Measurements from ENCODE around the gene FOXJ3.

FOXJ3 gene

DNA sequence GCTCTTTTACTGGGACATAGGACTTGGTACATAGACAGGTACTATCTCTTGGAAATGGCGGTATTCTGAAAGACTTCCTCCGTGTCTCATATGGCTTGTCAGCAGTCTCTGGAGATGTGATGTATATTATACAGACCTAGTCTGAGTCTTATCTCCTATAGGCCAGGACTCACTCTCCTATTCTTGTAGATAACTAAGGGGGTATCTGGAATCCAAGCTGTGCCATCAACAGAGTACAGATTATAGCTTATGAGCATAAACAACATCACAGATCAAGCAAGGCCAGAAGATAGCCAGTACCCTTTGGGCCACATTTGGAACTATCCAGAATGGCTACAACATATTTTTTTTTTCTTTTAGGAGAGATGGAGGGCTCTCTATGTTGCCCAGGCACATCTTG lies 29.5 kb upstream of the FOXJ3 start:
- H3K27me3 ChIP-seq (ENCODE audit: control insufficient read depth in 5 of 5, insufficient read depth in 4 of 5, low read length in 5 of 5) = peaks cover 0 to 4% (median 0%) of the 10 kb centered on the region in 5 donors
- no peak overlapping the region for H3K9ac ChIP-seq (ENCODE audit: low read length in 5 of 5)
- H3K36me3 ChIP-seq (ENCODE audit: control insufficient read depth in 5 of 5, insufficient read depth in 5 of 5, low read length in 5 of 5) = no peaks in the 10 kb centered on the region
- no peak overlapping the region for H3K4me3 ChIP-seq (ENCODE audit: low read depth in 1 of 5, low read length in 5 of 5)
- no peaks in the 10 kb centered on the region for H3K4me1 ChIP-seq (ENCODE audit: control insufficient read depth in 5 of 5, insufficient read depth in 5 of 5, low read length in 5 of 5)
- no peaks in the 10 kb centered on the region for H3K9me3 ChIP-seq (ENCODE audit: control insufficient read depth in 5 of 5, low read length in 5 of 5)
- no peak overlapping the region for H3K27ac ChIP-seq (ENCODE audit: low read depth, low read length)

GRCh38 chr1:42364089-42364488 lies 29.1 kb upstream of the FOXJ3 start:
- Histone ChIP-seq H3K27ac (ENCODE audit: low read depth, low read length) (no peak overlapping the region), H3K4me1 (ENCODE audit: control insufficient read depth in 5 of 5, insufficient read depth in 5 of 5, low read length in 5 of 5) (no peaks in the 10 kb centered on the region), H3K4me3 (ENCODE audit: low read depth in 1 of 5, low read length in 5 of 5) (no peak overlapping the region), H3K36me3 (ENCODE audit: control insufficient read depth in 5 of 5, insufficient read depth in 5 of 5, low read length in 5 of 5) (no peaks in the 10 kb centered on the region), H3K9me3 (ENCODE audit: control insufficient read depth in 5 of 5, low read length in 5 of 5) (no peaks in the 10 kb centered on the region), H3K9ac (ENCODE audit: low read length in 5 of 5) (no peak overlapping the region), H3K27me3 (ENCODE audit: control insufficient read depth in 5 of 5, insufficient read depth in 4 of 5, low read length in 5 of 5) (no peaks in the 10 kb centered on the region)

- Histone ChIP-seq H3K4me3 (ENCODE audit: low read depth in 1 of 5, low read length in 5 of 5) (no peak overlapping the region), H3K4me1 (ENCODE audit: control insufficient read depth in 5 of 5, insufficient read depth in 5 of 5, low read length in 5 of 5) (no peaks in the 10 kb centered on the region), H3K9me3 (ENCODE audit: control insufficient read depth in 5 of 5, low read length in 5 of 5) (no peaks in the 10 kb centered on the region), H3K9ac (ENCODE audit: low read length in 5 of 5) (no peak overlapping the region), H3K36me3 (ENCODE audit: control insufficient read depth in 5 of 5, insufficient read depth in 5 of 5, low read length in 5 of 5) (no peaks in the 10 kb centered on the region), H3K27me3 (ENCODE audit: control insufficient read depth in 5 of 5, insufficient read depth in 4 of 5, low read length in 5 of 5) (no peaks in the 10 kb centered on the region), H3K27ac (ENCODE audit: low read depth, low read length) (no peak overlapping the region)
Observed at GRCh38 chr1:42359466-42359865, 24.4 kb upstream of the FOXJ3 start.

GRCh38 chr1:42358791-42359190 lies 23.8 kb upstream of the FOXJ3 start:
- H3K9me3 ChIP-seq (ENCODE audit: control insufficient read depth in 5 of 5, low read length in 5 of 5) = no peaks in the 10 kb centered on the region
- H3K4me3 ChIP-seq (ENCODE audit: low read depth in 1 of 5, low read length in 5 of 5) = no peak overlapping the region
- H3K27me3 ChIP-seq (ENCODE audit: control insufficient read depth in 5 of 5, insufficient read depth in 4 of 5, low read length in 5 of 5) = no peaks in the 10 kb centered on the region
- no peak overlapping the region for H3K9ac ChIP-seq (ENCODE audit: low read length in 5 of 5)
- no peaks in the 10 kb centered on the region for H3K4me1 ChIP-seq (ENCODE audit: control insufficient read depth in 5 of 5, insufficient read depth in 5 of 5, low read length in 5 of 5)
- no peaks in the 10 kb centered on the region for H3K36me3 ChIP-seq (ENCODE audit: control insufficient read depth in 5 of 5, insufficient read depth in 5 of 5, low read length in 5 of 5)
- no peak overlapping the region for H3K27ac ChIP-seq (ENCODE audit: low read depth, low read length)

GRCh38 chr1:42350086-42350485 lies 15.1 kb upstream of the FOXJ3 start:
- peaks cover 0 to 4% (median 0%) of the 10 kb centered on the region in 5 donors for H3K27me3 ChIP-seq (ENCODE audit: control insufficient read depth in 5 of 5, insufficient read depth in 4 of 5, low read length in 5 of 5)
- H3K4me1 ChIP-seq (ENCODE audit: control insufficient read depth in 5 of 5, insufficient read depth in 5 of 5, low read length in 5 of 5) = peaks cover 0 to 14% (median 5%) of the 10 kb centered on the region in 5 donors
- no peak overlapping the region for H3K27ac ChIP-seq (ENCODE audit: low read depth, low read length)
- H3K4me3 ChIP-seq (ENCODE audit: low read depth in 1 of 5, low read length in 5 of 5) = no peak overlapping the region
- no peaks in the 10 kb centered on the region for H3K9me3 ChIP-seq (ENCODE audit: control insufficient read depth in 5 of 5, low read length in 5 of 5)
- H3K36me3 ChIP-seq (ENCODE audit: control insufficient read depth in 5 of 5, insufficient read depth in 5 of 5, low read length in 5 of 5) = no peaks in the 10 kb centered on the region
- H3K9ac ChIP-seq (ENCODE audit: low read length in 5 of 5) = no peak overlapping the region

DNA sequence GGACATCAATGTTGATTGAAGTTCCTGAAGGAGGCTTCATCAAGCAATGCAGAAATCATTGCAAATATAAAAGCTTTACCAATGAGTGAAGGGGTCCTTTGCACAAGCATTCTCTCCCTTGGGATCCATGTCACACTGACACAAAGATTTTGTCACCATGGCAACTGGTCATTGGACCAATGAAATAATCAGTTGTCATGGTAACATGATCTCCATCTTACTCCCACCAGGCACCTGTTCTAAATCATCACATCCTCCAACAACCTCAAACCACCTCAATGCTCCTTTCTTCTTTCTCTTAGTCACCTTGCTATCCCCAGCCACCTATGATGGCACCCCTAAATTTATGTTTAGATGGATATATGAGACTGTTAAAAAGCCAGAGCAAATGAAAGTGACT lies 13.5 kb upstream of the FOXJ3 start:
- H3K4me1 ChIP-seq (ENCODE audit: control insufficient read depth in 5 of 5, insufficient read depth in 5 of 5, low read length in 5 of 5) = peaks cover 0 to 14% (median 5%) of the 10 kb centered on the region in 5 donors
- H3K9ac ChIP-seq (ENCODE audit: low read length in 5 of 5) = no peak overlapping the region
- no peaks in the 10 kb centered on the region for H3K9me3 ChIP-seq (ENCODE audit: control insufficient read depth in 5 of 5, low read length in 5 of 5)
- H3K27ac ChIP-seq (ENCODE audit: low read depth, low read length) = no peak overlapping the region
- no peaks in the 10 kb centered on the region for H3K36me3 ChIP-seq (ENCODE audit: control insufficient read depth in 5 of 5, insufficient read depth in 5 of 5, low read length in 5 of 5)
- H3K27me3 ChIP-seq (ENCODE audit: control insufficient read depth in 5 of 5, insufficient read depth in 4 of 5, low read length in 5 of 5) = peaks cover 0 to 4% (median 0%) of the 10 kb centered on the region in 5 donors
- H3K4me3 ChIP-seq (ENCODE audit: low read depth in 1 of 5, low read length in 5 of 5) = no peak overlapping the region

- Histone ChIP-seq H3K27ac (ENCODE audit: low read depth, low read length) (no peak overlapping the region), H3K36me3 (ENCODE audit: control insufficient read depth in 5 of 5, insufficient read depth in 5 of 5, low read length in 5 of 5) (no peaks in the 10 kb centered on the region)
Observed at GRCh38 chr1:42343049-42343448, 8.0 kb upstream of the FOXJ3 start.

DNA sequence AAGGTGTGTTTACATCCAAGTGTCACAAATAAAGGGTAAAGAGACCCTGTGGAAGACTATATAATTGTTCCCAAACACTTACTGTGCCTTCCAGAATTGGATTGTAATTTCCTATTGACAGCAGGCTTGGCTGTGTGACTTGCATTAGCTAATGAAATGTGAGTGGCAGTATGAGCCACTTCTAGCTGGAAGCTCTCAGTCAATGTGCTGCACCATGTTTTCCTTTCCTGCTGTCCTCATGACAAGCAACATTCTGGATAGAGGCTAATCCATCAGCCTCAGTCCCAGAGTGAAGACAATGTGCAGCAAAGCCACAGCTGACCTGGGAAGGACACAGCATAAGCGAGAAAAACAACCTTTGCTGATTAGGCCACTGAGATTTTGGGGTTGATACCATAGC lies 5.9 kb upstream of the FOXJ3 start:
- no peaks in the 10 kb centered on the region for H3K36me3 ChIP-seq (ENCODE audit: control insufficient read depth in 5 of 5, insufficient read depth in 5 of 5, low read length in 5 of 5)
- no peaks in the 10 kb centered on the region for H3K27me3 ChIP-seq (ENCODE audit: control insufficient read depth in 5 of 5, insufficient read depth in 4 of 5, low read length in 5 of 5)
- H3K27ac ChIP-seq (ENCODE audit: low read depth, low read length) = no peak overlapping the region
- H3K9me3 ChIP-seq (ENCODE audit: control insufficient read depth in 5 of 5, low read length in 5 of 5) = no peaks in the 10 kb centered on the region
- H3K4me1 ChIP-seq (ENCODE audit: control insufficient read depth in 5 of 5, insufficient read depth in 5 of 5, low read length in 5 of 5) = peaks cover 0 to 7% (median 5%) of the 10 kb centered on the region in 5 donors
- H3K4me3 ChIP-seq (ENCODE audit: low read depth in 1 of 5, low read length in 5 of 5) = no peak overlapping the region
- no peak overlapping the region for H3K9ac ChIP-seq (ENCODE audit: low read length in 5 of 5)

More at GRCh38 chr1:42343049-42343448, 8.0 kb upstream of the FOXJ3 start:
- Histone ChIP-seq H3K9me3 (ENCODE audit: control insufficient read depth in 5 of 5, low read length in 5 of 5) (no peaks in the 10 kb centered on the region), H3K4me3 (ENCODE audit: low read depth in 1 of 5, low read length in 5 of 5) (no peak overlapping the region), H3K27me3 (ENCODE audit: control insufficient read depth in 5 of 5, insufficient read depth in 4 of 5, low read length in 5 of 5) (no peaks in the 10 kb centered on the region), H3K9ac (ENCODE audit: low read length in 5 of 5) (no peak overlapping the region), H3K4me1 (ENCODE audit: control insufficient read depth in 5 of 5, insufficient read depth in 5 of 5, low read length in 5 of 5) (peaks cover 0 to 4% (median 0%) of the 10 kb centered on the region in 5 donors)

DNA sequence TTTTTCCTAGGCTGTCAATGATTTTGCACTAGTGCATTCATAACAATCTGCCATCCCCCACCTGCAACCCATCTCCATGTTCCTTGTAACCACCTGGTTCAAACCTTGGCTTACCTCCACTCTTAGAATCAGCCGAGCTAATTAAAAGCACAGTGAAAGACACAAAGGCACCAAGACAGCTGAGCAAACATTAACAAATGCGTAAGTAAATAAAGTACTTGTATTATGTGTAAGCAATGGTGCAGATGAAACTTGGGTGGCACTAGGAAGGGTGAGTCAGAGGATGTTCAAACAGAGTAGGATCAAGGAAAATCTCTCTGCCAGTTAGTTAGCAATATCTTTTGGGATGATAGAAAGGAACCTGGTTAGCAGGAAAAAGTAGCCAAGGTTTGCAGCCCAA lies 5.1 kb upstream of the FOXJ3 start:
- no peaks in the 10 kb centered on the region for H3K9me3 ChIP-seq (ENCODE audit: control insufficient read depth in 5 of 5, low read length in 5 of 5)
- H3K27ac ChIP-seq (ENCODE audit: low read depth, low read length) = no peak overlapping the region
- H3K9ac ChIP-seq (ENCODE audit: low read length in 5 of 5) = no peak overlapping the region
- peaks cover 0 to 12% (median 12%) of the 10 kb centered on the region in 5 donors for H3K4me1 ChIP-seq (ENCODE audit: control insufficient read depth in 5 of 5, insufficient read depth in 5 of 5, low read length in 5 of 5)
- H3K4me3 ChIP-seq (ENCODE audit: low read depth in 1 of 5, low read length in 5 of 5) = no peak overlapping the region
- H3K36me3 ChIP-seq (ENCODE audit: control insufficient read depth in 5 of 5, insufficient read depth in 5 of 5, low read length in 5 of 5) = no peaks in the 10 kb centered on the region
- no peaks in the 10 kb centered on the region for H3K27me3 ChIP-seq (ENCODE audit: control insufficient read depth in 5 of 5, insufficient read depth in 4 of 5, low read length in 5 of 5)

DNA sequence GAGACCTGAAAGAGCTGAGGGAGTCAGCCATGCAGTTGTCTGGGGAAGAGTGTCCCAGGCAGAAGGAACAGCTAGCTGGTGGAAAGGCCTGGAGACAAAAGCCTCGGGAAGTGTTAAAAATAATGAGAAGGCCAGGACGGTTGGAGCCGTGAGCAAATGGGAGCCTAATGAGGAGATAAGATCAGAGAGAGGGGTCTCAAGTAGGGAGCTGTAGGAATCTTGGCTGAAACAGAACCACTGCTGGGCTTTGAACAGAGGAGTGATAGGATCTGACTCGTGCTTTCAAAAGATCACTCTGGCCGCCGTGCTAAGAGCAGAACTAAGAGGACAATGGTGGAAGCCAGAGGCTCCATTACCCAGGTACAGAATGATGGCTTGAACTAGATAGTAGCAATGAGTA lies 1.9 kb upstream of the FOXJ3 start:
- Histone ChIP-seq H3K9ac (ENCODE audit: low read length in 5 of 5) (no peak overlapping the region), H3K36me3 (ENCODE audit: control insufficient read depth in 5 of 5, insufficient read depth in 5 of 5, low read length in 5 of 5) (no peaks in the 10 kb centered on the region), H3K27me3 (ENCODE audit: control insufficient read depth in 5 of 5, insufficient read depth in 4 of 5, low read length in 5 of 5) (no peaks in the 10 kb centered on the region), H3K27ac (ENCODE audit: low read depth, low read length) (no peak overlapping the region), H3K4me1 (ENCODE audit: control insufficient read depth in 5 of 5, insufficient read depth in 5 of 5, low read length in 5 of 5) (peaks cover 3 to 37% (median 30%) of the 10 kb centered on the region in 5 donors), H3K4me3 (ENCODE audit: low read depth in 1 of 5, low read length in 5 of 5) (no peak overlapping the region), H3K9me3 (ENCODE audit: control insufficient read depth in 5 of 5, low read length in 5 of 5) (no peaks in the 10 kb centered on the region)

All from subcutaneous abdominal adipose tissue (tissue), 5 donors.